Liver (tissue), 9 donors: ENCODE results near the gene ARHGAP32. TPM values are rescaled to one million over a fixed set of nuclear protein-coding genes. Genes with fewer than 3 reads are reported as not detected.

ENCODE experiments used
- DNase-seq: peaks from one replicate; pipeline ENCODE4 v3.0.0-alpha.2; 2017; ENCODE audit warnings: low spot score
- H3K27ac ChIP-seq, 2 donors: one replicate each; pipeline ENCODE4 v1.7.0; 2013; ENCODE audit warnings: inconsistent platforms in 2 of 2, low read length in 2 of 2, control low read depth in 1 of 2, low read depth in 1 of 2, mild to moderate bottlenecking in 1 of 2
- H3K27me3 ChIP-seq, 4 donors: one replicate each; pipeline versions ENCODE4 v1.6.1 to v1.7.0; 2013; ENCODE audit warnings: low read length in 3 of 4, inconsistent platforms in 1 of 4, mild to moderate bottlenecking in 1 of 4, moderate library complexity in 1 of 4; ENCODE audit not compliant: control insufficient read depth in 4 of 4, insufficient read depth in 4 of 4
- H3K36me3 ChIP-seq, 4 donors: one replicate each; pipeline versions ENCODE4 v1.6.1 to v1.7.0; 2013; ENCODE audit warnings: low read length in 3 of 4, mild to moderate bottlenecking in 3 of 4, low read depth in 1 of 4, moderate library complexity in 1 of 4; ENCODE audit not compliant: control insufficient read depth in 4 of 4, insufficient read depth in 3 of 4
- H3K4me1 ChIP-seq, 4 donors: one replicate each; pipeline versions ENCODE4 v1.6.1 to v1.7.0; 2013; ENCODE audit warnings: low read length in 3 of 4, mild to moderate bottlenecking in 3 of 4, moderate library complexity in 1 of 4; ENCODE audit not compliant: control insufficient read depth in 4 of 4, insufficient read depth in 4 of 4
- H3K4me3 ChIP-seq, 3 donors: one replicate each; pipeline versions ENCODE4 v1.6.1 to v1.7.0; 2013; ENCODE audit warnings: low read length in 3 of 3, control low read depth in 1 of 3, low read depth in 1 of 3, mild to moderate bottlenecking in 1 of 3
- H3K9ac ChIP-seq, 2 donors: one replicate each; pipeline ENCODE4 v1.7.0; 2013; ENCODE audit warnings: low read length in 2 of 2, mild to moderate bottlenecking in 2 of 2, moderate library complexity in 2 of 2, control low read depth in 1 of 2, low read depth in 1 of 2
- H3K9me3 ChIP-seq, 4 donors: one replicate each; pipeline versions ENCODE4 v1.6.1 to v1.7.0; 2013; ENCODE audit warnings: low read length in 3 of 4; ENCODE audit not compliant: control insufficient read depth in 4 of 4
- EGR1 ChIP-seq, 2 donors: IDR thresholded peaks; 2 replicates each; pipeline ENCODE4 v1.6.1; 2016 to 2018; ENCODE audit warnings: antibody characterized with exemption in 2 of 2, low read depth in 2 of 2
- FOXA1 ChIP-seq: IDR thresholded peaks from 2 replicates; pipeline ENCODE4 v1.6.1; 2016; ENCODE audit warnings: antibody characterized with exemption
- FOXA2 ChIP-seq: IDR thresholded peaks from 2 replicates; pipeline ENCODE4 v1.6.1; 2016; ENCODE audit warnings: antibody characterized with exemption
- GABPA ChIP-seq, 2 donors: IDR thresholded peaks in 1 of 2; conservative IDR thresholded peaks in 1 of 2; 2 replicates each; pipeline ENCODE4 v1.6.1; 2016; ENCODE audit warnings: antibody characterized with exemption in 2 of 2, mild to moderate bottlenecking in 1 of 2, moderate library complexity in 1 of 2
- HNF4A ChIP-seq, 2 donors: conservative IDR thresholded peaks; 2 replicates each; pipeline ENCODE4 v1.6.1; 2016; ENCODE audit warnings: antibody characterized with exemption in 2 of 2, mild to moderate bottlenecking in 2 of 2
- HNF4G ChIP-seq: IDR thresholded peaks from 2 replicates; pipeline ENCODE4 v1.6.1; 2016; ENCODE audit warnings: antibody characterized with exemption
- JUND ChIP-seq, 2 donors: IDR thresholded peaks; 2 replicates each; pipeline ENCODE4 v1.6.1; 2016; ENCODE audit warnings: antibody characterized with exemption in 2 of 2
- NR2F2 ChIP-seq: IDR thresholded peaks from 2 replicates; pipeline ENCODE4 v1.6.1; 2016; ENCODE audit warnings: antibody characterized with exemption
- RAD21 ChIP-seq, 2 donors: IDR thresholded peaks; 2 replicates each; pipeline ENCODE4 v1.6.1; 2016; ENCODE audit warnings: antibody characterized with exemption in 2 of 2, mild to moderate bottlenecking in 2 of 2
- SP1 ChIP-seq: IDR thresholded peaks from 2 replicates; pipeline ENCODE4 v1.6.1; 2018; ENCODE audit warnings: antibody characterized with exemption, mild to moderate bottlenecking
- TAF1 ChIP-seq: conservative IDR thresholded peaks from 2 replicates; pipeline ENCODE4 v1.6.1; 2016; ENCODE audit warnings: antibody characterized with exemption, mild to moderate bottlenecking
- YY1 ChIP-seq: IDR thresholded peaks from 2 replicates; pipeline ENCODE4 v1.6.1; 2016; ENCODE audit warnings: antibody characterized with exemption, mild to moderate bottlenecking
- WGBS: extraction: QIAGEN DNeasy Blood & Tissue Kit; methylation state at CpG from one replicate; pipeline ENCODE4 v1.1.7; 2013; 5-methylcytosine and 5-hydroxymethylcytosine counted together
- polyA plus RNA-seq, 2 donors: library from polyadenylated mRNA; stranded (reverse) in 1 of 2; unstranded in 1 of 2; fragments of 200-250 nt in 1 of 2; fragments of >200 nt in 1 of 2; fragmentation: Nextera tagmentation in 1 of 2; extraction: Ambion mirVana in 1 of 2; gene quantifications; one replicate each; pipeline versions ENCODE4 v1.2.1 to v1.2.3, GENCODE V29; 2013 to 2015
- total RNA-seq, 2 donors: library from RNA; depleted of rRNA; stranded (reverse); fragments of >200 nt; gene quantifications; one replicate each; pipeline ENCODE4 v1.2.3, GENCODE V29; 2014
- TF ChIP-seq, protein P1 (sequence below): IDR thresholded peaks from 2 replicates; pipeline ENCODE4 v1.6.1; 2016; ENCODE audit warnings: antibody characterized with exemption
- TF ChIP-seq, protein P2 (sequence below): IDR thresholded peaks from 2 replicates; pipeline ENCODE4 v1.6.1; 2016; ENCODE audit warnings: antibody characterized with exemption, mild to moderate bottlenecking
- TF ChIP-seq, protein P3 (sequence below): fragments of 150-350 bp; IDR thresholded peaks from 2 replicates; pipeline ENCODE4 v1.5.1; 2017; ENCODE audit warnings: improper control_type of control experiment, low read depth, low read length; ENCODE audit not compliant: missing input control
- TF ChIP-seq, protein P4 (sequence below): IDR thresholded peaks from 2 replicates; pipeline ENCODE4 v1.6.1; 2016; ENCODE audit warnings: antibody characterized with exemption
- TF ChIP-seq, protein P5 (sequence below): IDR thresholded peaks from 2 replicates; pipeline ENCODE4 v1.6.1; 2016; ENCODE audit warnings: antibody characterized with exemption
- donor health status: healthy.
- donor health status: healthy.
- donor health status: healthy.
- donor health status: healthy.
- donor health status: healthy.

Gene ARHGAP32
- total and polyA plus RNA-seq, 4 donors, result 1.8 to 13.1 (median 2.6) TPM

DNA sequence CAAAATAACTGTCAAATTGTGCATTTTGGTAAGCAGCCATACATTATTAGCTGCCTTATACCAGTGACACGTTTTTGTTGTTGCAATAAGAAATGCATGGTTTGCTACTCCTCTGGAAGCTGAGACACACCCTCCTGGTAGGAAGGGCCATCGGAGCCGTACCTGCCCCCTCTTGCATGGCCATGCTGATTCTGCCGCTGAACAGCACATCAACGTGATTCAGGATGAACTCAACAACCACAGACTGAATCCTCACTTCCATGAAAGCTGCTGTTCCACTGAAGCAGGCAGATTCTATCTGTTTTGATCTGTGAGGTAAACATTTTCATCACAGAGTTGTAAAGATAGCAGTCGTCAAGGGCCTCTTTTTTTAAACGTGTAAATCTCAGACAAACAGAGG, 210.9 kb downstream of the ARHGAP32 start:
- H3K27ac ChIP-seq, result no peak overlapping the region
- H3K36me3 ChIP-seq, result peaks cover 0 to 26% (median 16%) of the 10 kb centered on the region in 4 donors
- H3K9ac ChIP-seq, result no peak overlapping the region
- DNase-seq, result no peak
- H3K4me3 ChIP-seq, result no peak overlapping the region
- no peaks in the 10 kb centered on the region for H3K9me3 ChIP-seq
- no peaks in the 10 kb centered on the region for H3K4me1 ChIP-seq
- TF ChIP-seq YY1, result no peak
- TF ChIP-seq SP1, result no peak
- TF ChIP-seq, protein P1, sequence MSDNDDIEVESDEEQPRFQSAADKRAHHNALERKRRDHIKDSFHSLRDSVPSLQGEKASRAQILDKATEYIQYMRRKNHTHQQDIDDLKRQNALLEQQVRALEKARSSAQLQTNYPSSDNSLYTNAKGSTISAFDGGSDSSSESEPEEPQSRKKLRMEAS, result no peak
- no peak for TF ChIP-seq RAD21 (IDR thresholded peaks at IDR 0.05)
- no peak for TF ChIP-seq GABPA (IDR thresholded peaks at IDR 0.05 in 1 of 2, conservative IDR thresholded peaks at IDR 0.05 in 1 of 2)
- no peak for TF ChIP-seq EGR1 (IDR thresholded peaks at IDR 0.05; ENCODE audit: low read depth in 2 of 2)
- TF ChIP-seq, protein P2, sequence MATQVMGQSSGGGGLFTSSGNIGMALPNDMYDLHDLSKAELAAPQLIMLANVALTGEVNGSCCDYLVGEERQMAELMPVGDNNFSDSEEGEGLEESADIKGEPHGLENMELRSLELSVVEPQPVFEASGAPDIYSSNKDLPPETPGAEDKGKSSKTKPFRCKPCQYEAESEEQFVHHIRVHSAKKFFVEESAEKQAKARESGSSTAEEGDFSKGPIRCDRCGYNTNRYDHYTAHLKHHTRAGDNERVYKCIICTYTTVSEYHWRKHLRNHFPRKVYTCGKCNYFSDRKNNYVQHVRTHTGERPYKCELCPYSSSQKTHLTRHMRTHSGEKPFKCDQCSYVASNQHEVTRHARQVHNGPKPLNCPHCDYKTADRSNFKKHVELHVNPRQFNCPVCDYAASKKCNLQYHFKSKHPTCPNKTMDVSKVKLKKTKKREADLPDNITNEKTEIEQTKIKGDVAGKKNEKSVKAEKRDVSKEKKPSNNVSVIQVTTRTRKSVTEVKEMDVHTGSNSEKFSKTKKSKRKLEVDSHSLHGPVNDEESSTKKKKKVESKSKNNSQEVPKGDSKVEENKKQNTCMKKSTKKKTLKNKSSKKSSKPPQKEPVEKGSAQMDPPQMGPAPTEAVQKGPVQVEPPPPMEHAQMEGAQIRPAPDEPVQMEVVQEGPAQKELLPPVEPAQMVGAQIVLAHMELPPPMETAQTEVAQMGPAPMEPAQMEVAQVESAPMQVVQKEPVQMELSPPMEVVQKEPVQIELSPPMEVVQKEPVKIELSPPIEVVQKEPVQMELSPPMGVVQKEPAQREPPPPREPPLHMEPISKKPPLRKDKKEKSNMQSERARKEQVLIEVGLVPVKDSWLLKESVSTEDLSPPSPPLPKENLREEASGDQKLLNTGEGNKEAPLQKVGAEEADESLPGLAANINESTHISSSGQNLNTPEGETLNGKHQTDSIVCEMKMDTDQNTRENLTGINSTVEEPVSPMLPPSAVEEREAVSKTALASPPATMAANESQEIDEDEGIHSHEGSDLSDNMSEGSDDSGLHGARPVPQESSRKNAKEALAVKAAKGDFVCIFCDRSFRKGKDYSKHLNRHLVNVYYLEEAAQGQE, result no peak
- no peak for TF ChIP-seq NR2F2
- no peak for TF ChIP-seq TAF1
- no peak for TF ChIP-seq HNF4A (conservative IDR thresholded peaks at IDR 0.05)
- TF ChIP-seq FOXA2, result no peak
- no peak for TF ChIP-seq HNF4G
- TF ChIP-seq FOXA1, result no peak
- TF ChIP-seq, protein P3, sequence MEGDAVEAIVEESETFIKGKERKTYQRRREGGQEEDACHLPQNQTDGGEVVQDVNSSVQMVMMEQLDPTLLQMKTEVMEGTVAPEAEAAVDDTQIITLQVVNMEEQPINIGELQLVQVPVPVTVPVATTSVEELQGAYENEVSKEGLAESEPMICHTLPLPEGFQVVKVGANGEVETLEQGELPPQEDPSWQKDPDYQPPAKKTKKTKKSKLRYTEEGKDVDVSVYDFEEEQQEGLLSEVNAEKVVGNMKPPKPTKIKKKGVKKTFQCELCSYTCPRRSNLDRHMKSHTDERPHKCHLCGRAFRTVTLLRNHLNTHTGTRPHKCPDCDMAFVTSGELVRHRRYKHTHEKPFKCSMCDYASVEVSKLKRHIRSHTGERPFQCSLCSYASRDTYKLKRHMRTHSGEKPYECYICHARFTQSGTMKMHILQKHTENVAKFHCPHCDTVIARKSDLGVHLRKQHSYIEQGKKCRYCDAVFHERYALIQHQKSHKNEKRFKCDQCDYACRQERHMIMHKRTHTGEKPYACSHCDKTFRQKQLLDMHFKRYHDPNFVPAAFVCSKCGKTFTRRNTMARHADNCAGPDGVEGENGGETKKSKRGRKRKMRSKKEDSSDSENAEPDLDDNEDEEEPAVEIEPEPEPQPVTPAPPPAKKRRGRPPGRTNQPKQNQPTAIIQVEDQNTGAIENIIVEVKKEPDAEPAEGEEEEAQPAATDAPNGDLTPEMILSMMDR, result no peak
- TF ChIP-seq JUND (IDR thresholded peaks at IDR 0.05), result no peak
- TF ChIP-seq, protein P4, sequence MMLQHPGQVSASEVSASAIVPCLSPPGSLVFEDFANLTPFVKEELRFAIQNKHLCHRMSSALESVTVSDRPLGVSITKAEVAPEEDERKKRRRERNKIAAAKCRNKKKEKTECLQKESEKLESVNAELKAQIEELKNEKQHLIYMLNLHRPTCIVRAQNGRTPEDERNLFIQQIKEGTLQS, result no peak
- TF ChIP-seq, protein P5, sequence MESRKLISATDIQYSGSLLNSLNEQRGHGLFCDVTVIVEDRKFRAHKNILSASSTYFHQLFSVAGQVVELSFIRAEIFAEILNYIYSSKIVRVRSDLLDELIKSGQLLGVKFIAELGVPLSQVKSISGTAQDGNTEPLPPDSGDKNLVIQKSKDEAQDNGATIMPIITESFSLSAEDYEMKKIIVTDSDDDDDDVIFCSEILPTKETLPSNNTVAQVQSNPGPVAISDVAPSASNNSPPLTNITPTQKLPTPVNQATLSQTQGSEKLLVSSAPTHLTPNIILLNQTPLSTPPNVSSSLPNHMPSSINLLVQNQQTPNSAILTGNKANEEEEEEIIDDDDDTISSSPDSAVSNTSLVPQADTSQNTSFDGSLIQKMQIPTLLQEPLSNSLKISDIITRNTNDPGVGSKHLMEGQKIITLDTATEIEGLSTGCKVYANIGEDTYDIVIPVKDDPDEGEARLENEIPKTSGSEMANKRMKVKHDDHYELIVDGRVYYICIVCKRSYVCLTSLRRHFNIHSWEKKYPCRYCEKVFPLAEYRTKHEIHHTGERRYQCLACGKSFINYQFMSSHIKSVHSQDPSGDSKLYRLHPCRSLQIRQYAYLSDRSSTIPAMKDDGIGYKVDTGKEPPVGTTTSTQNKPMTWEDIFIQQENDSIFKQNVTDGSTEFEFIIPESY, result no peak
- no peaks in the 10 kb centered on the region for H3K27me3 ChIP-seq
- 79% methylated on average over 7 of the region's 7 CpGs for whole genome bisulfite sequencing
